Right ventricle myocardium inferior (tissue), 1 donor: ENCODE results near the gene FAT3. TPM values are rescaled to one million over a fixed set of nuclear protein-coding genes. Genes with fewer than 3 reads are reported as not detected.

Source experiments
- ATAC-seq: fragments of 200-7000 bp; cut with Tn5 transposase; one replicate; pipeline ENCODE4 v1.9.1; 2020; ENCODE audit warnings: mild to moderate bottlenecking, moderate library complexity
- DNase-seq: peaks from one replicate; pipeline ENCODE4 v3.0.0; 2021; ENCODE audit errors: missing footprints
- intact Hi-C: fragments of 100-400 bp; cut with DNase I; formaldehyde crosslinking; loops from one replicate; pipeline ENCODE4 v1.11.0; 2022
- total RNA-seq: library from RNA; stranded (reverse); fragmentation: NEBNext Ultra II Directional; extraction: Animal tissue kit (Norgen Biotek cat#: 25700); gene quantifications from one replicate; pipeline ENCODE4 v1.2.1, GENCODE V29; 2021
- donor health status: DM: no; HTN: yes; CAD: no; lungs with severe emphysema.

The FAT3 gene
- total RNA-seq, 1 donor from 2014 or later = 0.03 TPM

- ATAC-seq (no peak), DNase-seq (no peak)
- intact Hi-C loops = no loop called here
Observed at GRCh38 chr11:92269841-92270240, 45.2 kb downstream of the FAT3 start.

DNA sequence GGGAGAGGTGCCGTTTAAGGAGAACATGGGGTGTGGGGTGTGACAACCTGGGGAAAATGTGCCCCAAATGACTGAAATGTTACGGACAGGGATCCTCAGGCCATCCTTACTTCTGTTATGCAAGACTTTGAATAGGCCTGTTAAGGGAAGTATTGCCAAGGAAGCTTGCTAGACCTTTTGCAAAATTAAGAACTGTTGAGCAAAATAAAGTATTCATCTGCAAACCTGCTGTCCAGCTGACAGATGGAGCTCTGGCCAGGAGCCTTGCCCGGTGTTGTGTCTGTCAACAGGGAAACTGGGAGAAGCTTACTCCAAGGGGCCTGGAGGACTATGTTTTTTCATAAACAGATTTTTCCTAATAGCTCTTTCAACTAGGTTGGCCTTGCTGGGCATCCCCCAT is 48.0 kb downstream of the FAT3 start:
- intact Hi-C loops = no loop called here
- ATAC-seq (no peak), DNase-seq (no peak)
